PC-9 (cell line): Measurements from ENCODE around the gene PCDHGA3. TPM values are rescaled to one million over a fixed set of nuclear protein-coding genes. Genes with fewer than 3 reads are reported as not detected.

Experiments
- BruUV-seq: library from RNA; stranded (reverse); fragments of 400-500 nt; replicated peaks from 2 replicates; lab custom pipeline; 2021; lab: Mats Ljungman, UMichigan
- CTCF ChIA-PET: fragments of 300-600 bp; sonication (Branson Sonifier 250); formaldehyde crosslinking; loops from one replicate; lab custom pipeline; 2022; ENCODE audit warnings: antibody characterized with exemption; lab: Charles Lee
- POLR2A ChIA-PET: fragments of 300-600 bp; sonication (Branson Sonifier 250); formaldehyde crosslinking; loops from one replicate; lab custom pipeline; 2022; ENCODE audit warnings: antibody characterized with exemption; ENCODE audit not compliant: unreplicated experiment; lab: Charles Lee
- DNase-seq, 2 experiments: peaks; one replicate each; pipeline versions ENCODE4 v3.0.0 to v3.0.0-alpha.2; 2015 to 2022; ENCODE audit warnings: mixed read lengths in 1 of 2
- H2AFZ ChIP-seq: fragments of 200-600 bp; sonication (generic); 2 replicates; pipeline ENCODE4 v1.8.1; 2017; ENCODE audit warnings: antibody characterized with exemption
- H3F3A ChIP-seq: fragments of 200-600 bp; sonication (generic); 2 replicates; pipeline ENCODE4 v1.8.1; 2017; ENCODE audit warnings: antibody characterized with exemption, mild to moderate bottlenecking, low read depth; ENCODE audit not compliant: insufficient read depth
- H3K27ac ChIP-seq: fragments of 200-600 bp; sonication (generic); 2 replicates; pipeline ENCODE4 v1.6.1; 2016; ENCODE audit warnings: mixed run types
- H3K27me3 ChIP-seq: fragments of 200-600 bp; sonication (generic); 2 replicates; pipeline ENCODE4 v1.6.1; 2016; ENCODE audit warnings: low read depth, mixed run types; ENCODE audit not compliant: insufficient read depth
- H3K36me3 ChIP-seq: fragments of 200-600 bp; sonication (generic); 2 replicates; pipeline ENCODE4 v1.6.1; 2016; ENCODE audit warnings: low read depth, mixed run types
- H3K4me1 ChIP-seq: fragments of 200-600 bp; sonication (generic); replicated peaks from 2 replicates; pipeline ENCODE4 v1.6.1; 2016; ENCODE audit warnings: mixed run types; ENCODE audit not compliant: insufficient read depth
- H3K4me2 ChIP-seq: fragments of 200-600 bp; sonication (generic); 2 replicates; pipeline ENCODE4 v1.6.1; 2017; ENCODE audit warnings: mixed run types
- H3K4me3 ChIP-seq: fragments of 200-600 bp; sonication (generic); 2 replicates; pipeline ENCODE4 v1.6.1; 2016; ENCODE audit warnings: mixed run types
- H3K79me2 ChIP-seq: fragments of 200-600 bp; sonication (generic); 2 replicates; pipeline ENCODE4 v1.6.1; 2017; ENCODE audit warnings: low read depth, mixed run types
- H3K9me2 ChIP-seq: fragments of 200-600 bp; sonication (generic); 2 replicates; pipeline ENCODE4 v1.8.1; 2017; ENCODE audit warnings: mild to moderate bottlenecking; ENCODE audit not compliant: insufficient read depth
- H3K9me3 ChIP-seq: fragments of 200-600 bp; sonication (generic); 2 replicates; pipeline ENCODE4 v1.8.1; 2016; ENCODE audit warnings: low read depth; ENCODE audit not compliant: insufficient read depth
- H4K20me1 ChIP-seq: fragments of 200-600 bp; sonication (generic); 2 replicates; pipeline ENCODE4 v1.8.1; 2017; ENCODE audit not compliant: insufficient read depth
- CTCF ChIP-seq: fragments of 200-600 bp; sonication (generic); conservative IDR thresholded peaks from 2 replicates; pipeline ENCODE4 v1.6.1; 2017; ENCODE audit warnings: mixed run types, antibody characterized with exemption, mild to moderate bottlenecking, moderate library complexity
- EZH2 ChIP-seq: fragments of 200-600 bp; sonication (generic); IDR thresholded peaks from 2 replicates; pipeline ENCODE4 v1.8.0; 2017; ENCODE audit warnings: antibody characterized with exemption, low read depth
- intact Hi-C: fragments of 100-400 bp; cut with micrococcal nuclease; formaldehyde crosslinking; loops from one replicate; pipeline ENCODE4 v1.10.0; 2022; ENCODE audit not compliant: unreplicated experiment
- total RNA-seq: library from RNA; stranded (reverse); gene quantifications from 2 replicates; pipeline ENCODE4 v1.2.3, GENCODE V29; 2021

The PCDHGA3 gene
- total RNA-seq, 1 experiment from 2014 or later, result not detected

GRCh38 chr5:141355641-141356040 is 12.0 kb downstream of the PCDHGA3 start:
- H3F3A ChIP-seq, result no peaks in the 10 kb centered on the region
- H3K9me2 ChIP-seq, result no peaks in the 10 kb centered on the region
- no TSS peak for BruUV-seq
- H3K4me2 ChIP-seq, result no peak overlapping the region
- DNase-seq, result no peak
- no peak overlapping the region for H3K4me3 ChIP-seq
- ChIA-PET CTCF (interaction anchor here (0.7 kb wide), 1 partner anchor 202 kb away, joined by 3 read pairs; no protein-coding TSS in a partner anchor), POLR2A (no interaction called here)
- H3K27ac ChIP-seq, result no peak overlapping the region
- no peaks in the 10 kb centered on the region for H3K79me2 ChIP-seq
- intact Hi-C loops, result no loop called here
- H3K9me3 ChIP-seq, result 0 out of 2 replicates have a peak, but pooled peaks cover 4% of the 10 kb centered on the region
- no peak overlapping the region for H2AFZ ChIP-seq
- no peaks in the 10 kb centered on the region for H3K4me1 ChIP-seq
- no peaks in the 10 kb centered on the region for H3K36me3 ChIP-seq
- H3K27me3 ChIP-seq, result no peaks in the 10 kb centered on the region
- H4K20me1 ChIP-seq, result no peaks in the 10 kb centered on the region
- no peak for TF ChIP-seq CTCF
- TF ChIP-seq EZH2, result no peak

- CTCF ChIA-PET, result interaction anchor here (0.7 kb wide), 1 partner anchor 202 kb away, joined by 3 read pairs; no protein-coding TSS in a partner anchor
- H3K79me2 ChIP-seq, result no peaks in the 10 kb centered on the region
- no peak overlapping the region for H3K27ac ChIP-seq
- intact Hi-C loops, result no loop called here
- no peaks in the 10 kb centered on the region for H3K36me3 ChIP-seq
- no TSS peak for BruUV-seq
- no peak overlapping the region for H2AFZ ChIP-seq
- POLR2A ChIA-PET, result no interaction called here
- H3K27me3 ChIP-seq, result no peaks in the 10 kb centered on the region; the same call in 1 of the 2 replicates
- DNase-seq, result no peak
- H3K9me3 ChIP-seq, result peaks cover 6% of the 10 kb centered on the region; the same call in 1 of the 2 replicates
- no peak overlapping the region for H3K4me2 ChIP-seq
- H3F3A ChIP-seq, result no peaks in the 10 kb centered on the region
- TF ChIP-seq CTCF (no peak), EZH2 (no peak)
- no peak overlapping the region for H3K4me3 ChIP-seq
- H4K20me1 ChIP-seq, result no peaks in the 10 kb centered on the region
- H3K9me2 ChIP-seq, result no peaks in the 10 kb centered on the region
- H3K4me1 ChIP-seq, result no peaks in the 10 kb centered on the region
Observed at GRCh38 chr5:141356133-141356532, 12.5 kb downstream of the PCDHGA3 start.

GRCh38 chr5:141356950-141357349 is 13.3 kb downstream of the PCDHGA3 start:
- H3F3A ChIP-seq, result no peaks in the 10 kb centered on the region
- H3K27me3 ChIP-seq, result no peaks in the 10 kb centered on the region; the same call in 1 of the 2 replicates
- no peak overlapping the region for H3K27ac ChIP-seq
- no TSS peak for BruUV-seq
- no peaks in the 10 kb centered on the region for H3K36me3 ChIP-seq
- no peak for DNase-seq
- no peaks in the 10 kb centered on the region for H4K20me1 ChIP-seq
- peaks cover 7% of the 10 kb centered on the region; the same call in 1 of the 2 replicates for H3K9me3 ChIP-seq
- ChIA-PET POLR2A (no interaction called here), CTCF (no interaction called here)
- no peak for TF ChIP-seq EZH2
- no peak for TF ChIP-seq CTCF
- no peaks in the 10 kb centered on the region for H3K79me2 ChIP-seq
- no peak overlapping the region for H3K4me2 ChIP-seq
- H3K9me2 ChIP-seq, result no peaks in the 10 kb centered on the region
- H3K4me3 ChIP-seq, result no peak overlapping the region
- intact Hi-C loops, result no loop called here
- no peak overlapping the region for H2AFZ ChIP-seq
- no peaks in the 10 kb centered on the region for H3K4me1 ChIP-seq
